K562 (cell line): ENCODE measurements around the gene LAP3. TPM values are rescaled to one million over a fixed set of nuclear protein-coding genes. Genes with fewer than 3 reads are reported as not detected.

Source experiments
- BCOR ChIP-seq: fragments of 450-650 bp; IDR thresholded peaks from 2 replicates; pipeline ENCODE4 v1.6.1; 2016
- CBX3 ChIP-seq, 2 experiments: IDR thresholded peaks; 1 replicate in 1 of 2; 2 replicates in 1 of 2; pipeline ENCODE4 v1.6.1; 2012; ENCODE audit warnings: inconsistent platforms in 2 of 2, low read length in 2 of 2, borderline replicate concordance in 1 of 2, control low read depth in 1 of 2
- CHCHD3 ChIP-seq: fragments of 250-450 bp; sonication (Bioruptor Pico); IDR thresholded peaks from 2 replicates; pipeline ENCODE4 v2.1.2; 2022; ENCODE audit warnings: mild to moderate bottlenecking
- E2F6 ChIP-seq, 2 experiments: IDR thresholded peaks; 2 replicates each; pipeline ENCODE4 v1.6.1; 2011; ENCODE audit warnings: borderline replicate concordance in 1 of 2, control low read depth in 1 of 2, low read depth in 1 of 2, low read length in 1 of 2, mild to moderate bottlenecking in 1 of 2, mixed read lengths in 1 of 2, moderate library complexity in 1 of 2; ENCODE audit not compliant: insufficient read depth in 1 of 2, insufficient read length in 1 of 2, poor library complexity in 1 of 2, severe bottlenecking in 1 of 2; ENCODE audit errors: extremely low read depth in 1 of 2
- GMEB1 ChIP-seq: fragments of 250-450 bp; sonication (Bioruptor Pico); IDR thresholded peaks from 2 replicates; pipeline ENCODE4 v1.4.0; 2020; ENCODE audit warnings: mild to moderate bottlenecking
- HSF4 ChIP-seq: fragments of 250-450 bp; sonication (Bioruptor Pico); IDR thresholded peaks from 2 replicates; pipeline ENCODE4 v2.1.2; 2022; ENCODE audit warnings: mild to moderate bottlenecking, moderate library complexity, borderline replicate concordance
- KAT8 ChIP-seq: fragments of 450-650 bp; IDR thresholded peaks from 2 replicates; pipeline ENCODE4 v1.6.1; 2016; ENCODE audit warnings: low read depth, mild to moderate bottlenecking
- PATZ1 ChIP-seq: fragments of 250-450 bp; sonication (Bioruptor Pico); IDR thresholded peaks from 2 replicates; pipeline ENCODE4 v1.5.0; 2020; ENCODE audit warnings: mild to moderate bottlenecking, borderline replicate concordance
- PCBP1 ChIP-seq: fragments of 200-400 bp; formaldehyde crosslinking; IDR thresholded peaks from 2 replicates; pipeline ENCODE4 v1.6.1; 2018; ENCODE audit warnings: mild to moderate bottlenecking, low read depth, low read length; ENCODE audit not compliant: poor library complexity, severe bottlenecking
- POLR2H ChIP-seq: IDR thresholded peaks from 2 replicates; pipeline ENCODE4 v1.6.1; 2016; ENCODE audit warnings: missing genetic modification characterization, low read depth, mild to moderate bottlenecking, control low read depth, missing compliant biosample characterization, moderate library complexity
- POLR3G ChIP-seq: IDR thresholded peaks from 2 replicates; pipeline ENCODE4 v1.6.1; 2011; ENCODE audit not compliant: insufficient read length, insufficient replicate concordance; ENCODE audit errors: extremely low read depth
- RBFOX2 ChIP-seq: fragments of 200-400 bp; formaldehyde crosslinking; IDR thresholded peaks from 2 replicates; pipeline ENCODE4 v1.6.1; 2017; ENCODE audit warnings: low read depth, mild to moderate bottlenecking, low read length, moderate library complexity
- RERE ChIP-seq: sonication (generic); formaldehyde crosslinking; IDR thresholded peaks from 2 replicates; pipeline ENCODE4 v1.8.0; 2023; ENCODE audit warnings: missing genetic modification reagents, mild to moderate bottlenecking, borderline replicate concordance
- ZKSCAN1 ChIP-seq: fragments of 150-350 bp; IDR thresholded peaks from 2 replicates; pipeline ENCODE4 v1.6.1; 2016; ENCODE audit warnings: low read depth, low read length
- ZKSCAN3 ChIP-seq: fragments of 250-450 bp; sonication (Bioruptor Pico); IDR thresholded peaks from 2 replicates; pipeline ENCODE4 v1.4.0; 2020
- ZNF717 ChIP-seq: fragments of 250-450 bp; sonication (Bioruptor Pico); IDR thresholded peaks from 2 replicates; pipeline ENCODE4 v1.5.0; 2021
- ZSCAN29 ChIP-seq: fragments of 450-650 bp; IDR thresholded peaks from 2 replicates; pipeline ENCODE4 v1.6.1; 2017
- polyA plus RNA-seq, 8 experiments: library from polyadenylated mRNA; depleted of rRNA in 4 of 8; stranded (reverse) in 5 of 8; unstranded in 3 of 8; fragments of >200 nt; fragmentation: Nextera tagmentation in 2 of 8; fragmentation: Illumina TruSeq in 1 of 8; extraction: Ambion mirVana in 2 of 8; extraction: Trizol in 1 of 8; gene quantifications; 2 replicates each; pipeline versions ENCODE4 v1.2.1 to v1.2.3, GENCODE V29; 2011 to 2014; ENCODE audit warnings: inconsistent platforms in 1 of 8, missing spikeins in 1 of 8
- total RNA-seq, 7 experiments: library from RNA; depleted of rRNA in 6 of 7; stranded (reverse); fragments of >200 nt in 6 of 7; fragmentation: Illumina TruSeq in 2 of 7; extraction: Trizol in 2 of 7; gene quantifications; 2 replicates each; pipeline versions ENCODE4 v1.2.1 to v1.2.3, GENCODE V29; 2011 to 2021; ENCODE audit warnings: low replicate concordance in 1 of 7

The LAP3 gene
- total and polyA plus RNA-seq, 9 of the 15 experiments (the other 6 are each of a cell fraction or from before 2014, with no cell fraction given) = 82.3 to 170 (median 107) TPM

GRCh38 chr4:17614416-17615299 lies 37.7 kb downstream of the LAP3 start, which contains the start of gene MED28 (continued):
- no peak for TF ChIP-seq RERE (CRISPR knock-in tag)
- TF ChIP-seq E2F6 (IDR thresholded peaks at IDR 0.05; ENCODE audit: borderline replicate concordance in 1 of 2, extremely low read depth in 1 of 2, insufficient read depth in 1 of 2, insufficient read length in 1 of 2, low read depth in 1 of 2, low read length in 1 of 2, poor library complexity in 1 of 2, severe bottlenecking in 1 of 2) = no peak
- TF ChIP-seq PATZ1 (CRISPR knock-in tag) = no peak
- no peak for TF ChIP-seq POLR3G
- no peak for TF ChIP-seq KAT8
- TF ChIP-seq CBX3 (IDR thresholded peaks at IDR 0.05; ENCODE audit: borderline replicate concordance in 1 of 2, low read length in 2 of 2) = no peak
- TF ChIP-seq HSF4 (CRISPR knock-in tag) = no peak
- peak; percentile 79 for TF ChIP-seq POLR2H
- TF ChIP-seq PCBP1 = no peak
- TF ChIP-seq GMEB1 = 0 out of 2 replicates have a peak, but pooled peaks have one; percentile 49
- TF ChIP-seq ZKSCAN1 = no peak
- TF ChIP-seq ZSCAN29 = no peak
- TF ChIP-seq RBFOX2 = peak; percentile 85
- TF ChIP-seq BCOR = 0 out of 2 replicates have a peak, but pooled peaks have one; percentile 15
- peak; percentile 76; the same call in 1 of the 2 replicates for TF ChIP-seq CHCHD3 (CRISPR knock-in tag)
- TF ChIP-seq ZNF717 (CRISPR knock-in tag) = no peak
- no peak for TF ChIP-seq ZKSCAN3 (CRISPR knock-in tag)
